K562 (cell line): Measurements from ENCODE around the gene CRYZ.

Experiments
- CEBPB ChIP-seq: fragments of 450-650 bp; IDR thresholded peaks from 2 replicates; pipeline ENCODE4 v1.6.1; 2016; ENCODE audit warnings: missing genetic modification characterization, missing compliant biosample characterization
- CEBPZ ChIP-seq: fragments of 150-350 bp; IDR thresholded peaks from 2 replicates; pipeline ENCODE4 v1.6.1; 2014; ENCODE audit warnings: low read depth, mild to moderate bottlenecking, low read length, borderline replicate concordance
- CREB1 ChIP-seq, 2 experiments: sonication (generic) in 1 of 2; formaldehyde crosslinking in 1 of 2; IDR thresholded peaks; 2 replicates each; pipeline versions ENCODE4 v1.6.1 to v1.8.0; 2012 to 2022; ENCODE audit warnings: inconsistent platforms in 1 of 2, mild to moderate bottlenecking in 1 of 2, missing genetic modification reagents in 1 of 2, moderate library complexity in 1 of 2
- DPF2 ChIP-seq: fragments of 450-650 bp; IDR thresholded peaks from 2 replicates; pipeline ENCODE4 v1.6.1; 2016
- POLR2AphosphoS5 ChIP-seq: IDR thresholded peaks from 2 replicates; pipeline ENCODE4 v1.6.1; 2011; ENCODE audit warnings: mild to moderate bottlenecking, low read depth, low read length, moderate library complexity; ENCODE audit not compliant: control insufficient read depth, insufficient read depth
- USF1 ChIP-seq: sonication (generic); formaldehyde crosslinking; IDR thresholded peaks from 2 replicates; pipeline ENCODE4 v1.9.0; 2022; ENCODE audit warnings: mild to moderate bottlenecking, missing genetic modification reagents
- ZNF143 ChIP-seq: sonication (generic); formaldehyde crosslinking; IDR thresholded peaks from 2 replicates; pipeline ENCODE4 v1.9.0; 2022; ENCODE audit warnings: mild to moderate bottlenecking, missing genetic modification reagents
- TF ChIP-seq, protein P1 (sequence below), 3 experiments: IDR thresholded peaks in 2 of 3; conservative IDR thresholded peaks in 1 of 3; 2 replicates each; pipeline ENCODE4 v1.5.1; 2011 to 2012; ENCODE audit warnings: low read length in 3 of 3, mild to moderate bottlenecking in 3 of 3, control low read depth in 2 of 3, improper control_type of control experiment in 1 of 3, inconsistent platforms in 1 of 3, low read depth in 1 of 3, mixed read lengths in 1 of 3, moderate library complexity in 1 of 3; ENCODE audit not compliant: insufficient read depth in 2 of 3
- TF ChIP-seq, protein P2 (sequence below): fragments of 250-450 bp; sonication (Bioruptor Pico); IDR thresholded peaks from 2 replicates; pipeline ENCODE4 v1.8.0; 2022; ENCODE audit warnings: moderate library complexity, mild to moderate bottlenecking, inconsistent platforms

DNA sequence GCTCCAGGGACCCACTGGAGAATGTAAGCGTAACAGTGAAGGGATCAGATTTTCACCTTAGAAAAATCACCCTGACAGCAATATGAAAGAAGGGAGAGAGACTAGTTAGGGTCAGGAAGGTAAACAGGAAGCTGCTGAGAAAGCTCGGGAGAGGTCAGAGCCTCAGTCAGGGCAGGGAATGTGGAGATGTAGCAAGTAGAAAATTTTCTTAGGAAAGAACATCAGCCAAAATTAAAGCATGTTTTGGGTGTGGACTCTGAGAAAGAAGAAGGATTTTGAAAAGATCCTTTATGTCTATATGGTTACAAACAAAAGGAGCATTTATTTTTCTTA is 42.5 kb downstream of the CRYZ start:
- TF ChIP-seq, protein P1, sequence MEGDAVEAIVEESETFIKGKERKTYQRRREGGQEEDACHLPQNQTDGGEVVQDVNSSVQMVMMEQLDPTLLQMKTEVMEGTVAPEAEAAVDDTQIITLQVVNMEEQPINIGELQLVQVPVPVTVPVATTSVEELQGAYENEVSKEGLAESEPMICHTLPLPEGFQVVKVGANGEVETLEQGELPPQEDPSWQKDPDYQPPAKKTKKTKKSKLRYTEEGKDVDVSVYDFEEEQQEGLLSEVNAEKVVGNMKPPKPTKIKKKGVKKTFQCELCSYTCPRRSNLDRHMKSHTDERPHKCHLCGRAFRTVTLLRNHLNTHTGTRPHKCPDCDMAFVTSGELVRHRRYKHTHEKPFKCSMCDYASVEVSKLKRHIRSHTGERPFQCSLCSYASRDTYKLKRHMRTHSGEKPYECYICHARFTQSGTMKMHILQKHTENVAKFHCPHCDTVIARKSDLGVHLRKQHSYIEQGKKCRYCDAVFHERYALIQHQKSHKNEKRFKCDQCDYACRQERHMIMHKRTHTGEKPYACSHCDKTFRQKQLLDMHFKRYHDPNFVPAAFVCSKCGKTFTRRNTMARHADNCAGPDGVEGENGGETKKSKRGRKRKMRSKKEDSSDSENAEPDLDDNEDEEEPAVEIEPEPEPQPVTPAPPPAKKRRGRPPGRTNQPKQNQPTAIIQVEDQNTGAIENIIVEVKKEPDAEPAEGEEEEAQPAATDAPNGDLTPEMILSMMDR (IDR thresholded peaks at IDR 0.05 in 2 of 3, conservative IDR thresholded peaks at IDR 0.05 in 1 of 3; ENCODE audit: insufficient read depth in 2 of 3, low read depth in 1 of 3, low read length in 3 of 3) = no peak
- TF ChIP-seq USF1 (CRISPR knock-in tag) = no peak
- no peak for TF ChIP-seq CREB1 (IDR thresholded peaks at IDR 0.05)
- TF ChIP-seq CREB1 (CRISPR knock-in tag; IDR thresholded peaks at IDR 0.05) = no peak
- no peak for TF ChIP-seq ZNF143
- no peak for TF ChIP-seq POLR2AphosphoS5
- TF ChIP-seq DPF2 = no peak
- TF ChIP-seq CEBPB = no peak
- no peak for TF ChIP-seq CEBPZ
- TF ChIP-seq, protein P2, sequence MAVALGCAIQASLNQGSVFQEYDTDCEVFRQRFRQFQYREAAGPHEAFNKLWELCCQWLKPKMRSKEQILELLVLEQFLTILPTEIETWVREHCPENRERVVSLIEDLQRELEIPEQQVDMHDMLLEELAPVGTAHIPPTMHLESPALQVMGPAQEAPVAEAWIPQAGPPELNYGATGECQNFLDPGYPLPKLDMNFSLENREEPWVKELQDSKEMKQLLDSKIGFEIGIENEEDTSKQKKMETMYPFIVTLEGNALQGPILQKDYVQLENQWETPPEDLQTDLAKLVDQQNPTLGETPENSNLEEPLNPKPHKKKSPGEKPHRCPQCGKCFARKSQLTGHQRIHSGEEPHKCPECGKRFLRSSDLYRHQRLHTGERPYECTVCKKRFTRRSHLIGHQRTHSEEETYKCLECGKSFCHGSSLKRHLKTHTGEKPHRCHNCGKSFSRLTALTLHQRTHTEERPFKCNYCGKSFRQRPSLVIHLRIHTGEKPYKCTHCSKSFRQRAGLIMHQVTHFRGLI (CRISPR knock-in tag) = no peak
